Measurements from ENCODE around the gene ANXA11. TPM values are rescaled to one million over a fixed set of nuclear protein-coding genes. Genes with fewer than 3 reads are reported as not detected.

The ANXA11 gene
- total and polyA plus RNA-seq, 2 experiments from 2014 or later: 80.2 to 112 TPM

GRCh38 chr10:80197972-80198916 lies 7.1 kb downstream of the ANXA11 start:
- Histone ChIP-seq H3K27me3 (no peaks in the 10 kb centered on the region), H3K9me3 (ENCODE audit: low read depth) (no peaks in the 10 kb centered on the region), H3K4me1 (ENCODE audit: low read depth) (peaks cover 52% of the 10 kb centered on the region), H3K27ac (no peak overlapping the region), H3K36me3 (no peaks in the 10 kb centered on the region), H3K4me3 (no peak overlapping the region)
- DNase-seq (ENCODE audit: low read depth in 1 of 2, low spot score in 1 of 2): no peak
- no peak for TF ChIP-seq CTCF (IDR thresholded peaks at IDR 0.05; ENCODE audit: low read depth, low read length)

GRCh38 chr10:80196950-80197315 lies 8.4 kb downstream of the ANXA11 start:
- Histone ChIP-seq H3K4me1 (ENCODE audit: low read depth) (peaks cover 45% of the 10 kb centered on the region), H3K4me3 (no peak overlapping the region), H3K36me3 (no peaks in the 10 kb centered on the region), H3K27me3 (no peaks in the 10 kb centered on the region), H3K27ac (peak overlapping the region; percentile 73), H3K9me3 (ENCODE audit: low read depth) (no peaks in the 10 kb centered on the region)
- DNase-seq (ENCODE audit: low read depth in 1 of 2, low spot score in 1 of 2): no peak
- no peak for TF ChIP-seq CTCF (IDR thresholded peaks at IDR 0.05; ENCODE audit: low read depth, low read length)

- peaks cover 40% of the 10 kb centered on the region for H3K4me1 ChIP-seq (ENCODE audit: low read depth)
- DNase-seq (ENCODE audit: low read depth in 1 of 2, low spot score in 1 of 2): peak in 1 of 2 donors; percentile 46
- peak overlapping the region; percentile 73 for H3K27ac ChIP-seq
- TF ChIP-seq CTCF (IDR thresholded peaks at IDR 0.05; ENCODE audit: low read depth, low read length): no peak
- H3K4me3 ChIP-seq: no peak overlapping the region
- no peaks in the 10 kb centered on the region for H3K9me3 ChIP-seq (ENCODE audit: low read depth)
- no peaks in the 10 kb centered on the region for H3K27me3 ChIP-seq
- no peaks in the 10 kb centered on the region for H3K36me3 ChIP-seq
Measured at GRCh38 chr10:80196270-80196949, 8.9 kb downstream of the ANXA11 start.

GRCh38 chr10:80195046-80195574 lies 10.2 kb downstream of the ANXA11 start:
- Histone ChIP-seq H3K27ac (no peak overlapping the region), H3K4me3 (no peak overlapping the region), H3K36me3 (no peaks in the 10 kb centered on the region), H3K27me3 (no peaks in the 10 kb centered on the region), H3K9me3 (ENCODE audit: low read depth) (no peaks in the 10 kb centered on the region), H3K4me1 (ENCODE audit: low read depth) (peaks cover 27% of the 10 kb centered on the region)
- no peak for TF ChIP-seq CTCF (IDR thresholded peaks at IDR 0.05; ENCODE audit: low read depth, low read length)
- no peak for DNase-seq (ENCODE audit: low read depth in 1 of 2, low spot score in 1 of 2)

GRCh38 chr10:80194373-80195045 lies 10.8 kb downstream of the ANXA11 start:
- no peak for DNase-seq (ENCODE audit: low read depth in 1 of 2, low spot score in 1 of 2)
- peaks cover 22% of the 10 kb centered on the region for H3K4me1 ChIP-seq (ENCODE audit: low read depth)
- H3K9me3 ChIP-seq (ENCODE audit: low read depth): no peaks in the 10 kb centered on the region
- H3K4me3 ChIP-seq: no peak overlapping the region
- no peaks in the 10 kb centered on the region for H3K27me3 ChIP-seq
- no peak overlapping the region for H3K27ac ChIP-seq
- H3K36me3 ChIP-seq: no peaks in the 10 kb centered on the region
- no peak for TF ChIP-seq CTCF (IDR thresholded peaks at IDR 0.05; ENCODE audit: low read depth, low read length)
